Breast epithelium (tissue), 4 donors: ENCODE results near the gene STIL. TPM values are rescaled to one million over a fixed set of nuclear protein-coding genes. Genes with fewer than 3 reads are reported as not detected.
A peak's percentile ranks its signal among the peaks of the same experiment; 100 is the strongest.

ENCODE experiments used
- DNase-seq, 2 donors: peaks; one replicate each; pipeline ENCODE4 v3.0.0-alpha.2; 2019; ENCODE audit warnings: low spot score in 2 of 2
- H3K27ac ChIP-seq, 2 donors: fragments of 200-600 bp; sonication (generic) in 1 of 2; one replicate each; pipeline ENCODE4 v1.5.1; 2016 to 2019; ENCODE audit warnings: mild to moderate bottlenecking in 1 of 2
- H3K27me3 ChIP-seq, 2 donors: fragments of 200-600 bp; sonication (generic) in 1 of 2; one replicate each; pipeline versions ENCODE4 v1.5.1 to v1.6.0; 2017 to 2019; ENCODE audit warnings: control low read depth in 1 of 2, mild to moderate bottlenecking in 1 of 2
- H3K36me3 ChIP-seq: fragments of 200-600 bp; one replicate; pipeline ENCODE4 v1.5.1; 2019
- H3K4me1 ChIP-seq, 2 donors: fragments of 200-600 bp; sonication (generic); one replicate each; pipeline ENCODE4 v1.5.1; 2016 to 2019; ENCODE audit warnings: control low read depth in 1 of 2
- H3K4me3 ChIP-seq, 3 donors: fragments of 200-600 bp; sonication (generic); 1 replicate in 2 of 3; 2 replicates in 1 of 3; pipeline ENCODE4 v1.5.1; 2016 to 2019; ENCODE audit warnings: mild to moderate bottlenecking in 3 of 3, moderate library complexity in 2 of 3
- H3K9me3 ChIP-seq, 2 donors: fragments of 200-600 bp; sonication (generic) in 1 of 2; one replicate each; pipeline ENCODE4 v1.5.1; 2016 to 2019; ENCODE audit warnings: control low read depth in 1 of 2
- POLR2A ChIP-seq: fragments of 450-650 bp; IDR thresholded peaks from one replicate; pipeline ENCODE4 v1.6.1; 2016; ENCODE audit warnings: antibody characterized with exemption, mild to moderate bottlenecking, moderate library complexity
- POLR2AphosphoS5 ChIP-seq, 3 donors: sonication (generic); formaldehyde crosslinking; IDR thresholded peaks; one replicate each; pipeline ENCODE4 v1.6.1; 2017; ENCODE audit warnings: antibody characterized with exemption in 3 of 3
- intact Hi-C: fragments of 100-400 bp; cut with DNase I; formaldehyde crosslinking; loops from one replicate; pipeline ENCODE4 v1.15.1; 2023; ENCODE audit warnings: low total_unique reads
- total RNA-seq, 3 donors: library from RNA; depleted of rRNA; stranded (reverse); fragments of >200 nt; gene quantifications; one replicate each; pipeline ENCODE4 v1.1.0, GENCODE V29; 2016
- TF ChIP-seq, protein P1 (sequence below), 3 donors: fragments of 450-650 bp; IDR thresholded peaks; one replicate each; pipeline ENCODE4 v1.5.1; 2016 to 2017; ENCODE audit warnings: antibody characterized with exemption in 3 of 3, mild to moderate bottlenecking in 3 of 3, moderate library complexity in 3 of 3

Gene STIL
- total RNA-seq, 3 donors from 2014 or later: 2.3 to 4.8 (median 3.2) TPM

- H3K4me1 ChIP-seq: peaks cover 0 to 6% of the 10 kb centered on the region in 2 donors
Observed at GRCh38 chr1:47334765-47335435, 21.0 kb upstream of the STIL start.

DNA sequence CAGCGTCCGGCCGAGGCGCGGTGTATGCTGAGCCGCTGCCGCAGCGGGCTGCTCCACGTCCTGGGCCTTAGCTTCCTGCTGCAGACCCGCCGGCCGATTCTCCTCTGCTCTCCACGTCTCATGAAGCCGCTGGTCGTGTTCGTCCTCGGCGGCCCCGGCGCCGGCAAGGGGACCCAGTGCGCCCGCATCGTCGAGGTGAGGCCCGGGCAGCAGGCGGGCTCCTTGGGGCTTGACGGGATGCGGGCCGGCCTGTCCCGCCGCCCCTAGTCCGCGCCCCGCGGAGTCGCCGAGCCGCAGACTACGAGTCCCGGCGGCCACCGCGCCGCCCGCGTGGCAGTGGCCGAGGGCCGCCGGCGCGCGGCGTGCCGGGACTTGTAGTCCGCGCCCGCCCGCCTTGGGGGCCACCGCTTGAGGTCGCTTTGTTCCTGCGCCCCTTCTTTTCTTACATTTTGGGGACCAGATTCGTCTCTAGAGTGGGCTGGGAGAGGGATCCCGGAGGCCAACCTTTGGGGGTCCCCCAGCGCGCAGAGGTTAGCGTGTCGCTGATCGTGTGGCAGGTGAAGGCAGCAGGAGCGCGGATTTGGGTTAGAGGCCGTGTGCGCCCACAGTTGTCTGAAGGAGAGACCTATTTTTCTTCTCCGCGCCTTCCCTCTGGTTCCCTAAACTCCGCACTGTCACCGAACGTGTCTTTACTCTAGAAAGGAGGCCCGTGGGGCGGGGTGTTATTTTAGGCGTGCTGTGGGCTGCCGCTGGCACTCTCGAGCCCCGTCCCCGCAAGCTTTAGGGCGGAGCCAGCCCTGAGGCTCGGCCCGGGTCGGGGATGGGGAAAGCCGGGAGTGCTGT lies 20.2 kb upstream of the STIL start:
- peaks cover 0 to 6% of the 10 kb centered on the region in 2 donors for H3K4me1 ChIP-seq
- peak overlapping the region; percentile 95 to 98 for H3K27ac ChIP-seq
- no peaks in the 10 kb centered on the region for H3K27me3 ChIP-seq
- DNase-seq: peak; percentile 56 to 59
- peak overlapping the region; percentile 78 to 96 (median 79) for H3K4me3 ChIP-seq
- intact Hi-C loops: no loop called here
- H3K36me3 ChIP-seq: no peaks in the 10 kb centered on the region
- TF ChIP-seq, protein P1, sequence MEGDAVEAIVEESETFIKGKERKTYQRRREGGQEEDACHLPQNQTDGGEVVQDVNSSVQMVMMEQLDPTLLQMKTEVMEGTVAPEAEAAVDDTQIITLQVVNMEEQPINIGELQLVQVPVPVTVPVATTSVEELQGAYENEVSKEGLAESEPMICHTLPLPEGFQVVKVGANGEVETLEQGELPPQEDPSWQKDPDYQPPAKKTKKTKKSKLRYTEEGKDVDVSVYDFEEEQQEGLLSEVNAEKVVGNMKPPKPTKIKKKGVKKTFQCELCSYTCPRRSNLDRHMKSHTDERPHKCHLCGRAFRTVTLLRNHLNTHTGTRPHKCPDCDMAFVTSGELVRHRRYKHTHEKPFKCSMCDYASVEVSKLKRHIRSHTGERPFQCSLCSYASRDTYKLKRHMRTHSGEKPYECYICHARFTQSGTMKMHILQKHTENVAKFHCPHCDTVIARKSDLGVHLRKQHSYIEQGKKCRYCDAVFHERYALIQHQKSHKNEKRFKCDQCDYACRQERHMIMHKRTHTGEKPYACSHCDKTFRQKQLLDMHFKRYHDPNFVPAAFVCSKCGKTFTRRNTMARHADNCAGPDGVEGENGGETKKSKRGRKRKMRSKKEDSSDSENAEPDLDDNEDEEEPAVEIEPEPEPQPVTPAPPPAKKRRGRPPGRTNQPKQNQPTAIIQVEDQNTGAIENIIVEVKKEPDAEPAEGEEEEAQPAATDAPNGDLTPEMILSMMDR (IDR thresholded peaks at IDR 0.05): peak in 1 of 3 donors; percentile 29
- no peak for TF ChIP-seq POLR2A
- no peaks in the 10 kb centered on the region for H3K9me3 ChIP-seq

More at GRCh38 chr1:47334765-47335435, 21.0 kb upstream of the STIL start:
- intact Hi-C loops: no loop called here
- DNase-seq: no peak
- H3K27me3 ChIP-seq: no peaks in the 10 kb centered on the region
- peak overlapping the region; percentile 95 to 98 for H3K27ac ChIP-seq
- peak overlapping the region; percentile 78 to 96 (median 79) for H3K4me3 ChIP-seq
- no peaks in the 10 kb centered on the region for H3K36me3 ChIP-seq
- H3K9me3 ChIP-seq: no peaks in the 10 kb centered on the region
- TF ChIP-seq POLR2AphosphoS5 (IDR thresholded peaks at IDR 0.05): no peak
- TF ChIP-seq POLR2A: no peak
- TF ChIP-seq, protein P1 (IDR thresholded peaks at IDR 0.05): no peak

DNA sequence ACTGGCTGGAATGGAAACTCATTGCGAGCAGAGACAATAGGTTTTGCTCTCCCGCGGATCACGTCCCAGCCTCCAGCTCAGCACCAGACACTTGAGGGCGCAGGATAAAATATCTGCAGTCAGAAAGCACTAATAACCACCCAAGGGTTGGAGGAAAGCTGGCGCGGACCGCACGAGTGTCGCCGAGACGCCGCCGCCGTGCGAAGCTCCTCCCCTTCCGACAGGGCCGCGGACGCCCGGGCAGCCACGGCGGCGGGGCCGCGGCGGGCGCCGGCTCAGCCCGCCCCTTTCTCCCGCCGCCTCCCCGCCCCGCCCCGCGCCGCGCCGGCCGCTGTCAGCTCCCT lies 19.6 kb upstream of the STIL start, which contains the start of gene CMPK1:
TSS of gene CMPK1 (plus strand) at position 213 of the 344 bp plus-strand sequence. CDS start 156 bp downstream, outside the sequence.
- Histone ChIP-seq H3K27me3 (no peaks in the 10 kb centered on the region), H3K27ac (peak within 1 kb of the TSS; percentile 95 to 98), H3K36me3 (no peaks in the 10 kb centered on the region), H3K4me1 (peaks cover 0 to 6% of the 10 kb centered on the region in 2 donors), H3K4me3 (peak within 1 kb of the TSS; percentile 78 to 96 (median 79)), H3K9me3 (no peaks in the 10 kb centered on the region)
- intact Hi-C loops: no loop called here
- TF ChIP-seq POLR2AphosphoS5 (IDR thresholded peaks at IDR 0.05) (peak in 1 of 3 donors; percentile 55), POLR2A (no peak)
- TF ChIP-seq, protein P1 (IDR thresholded peaks at IDR 0.05): no peak
- DNase-seq: peak; percentile 62 to 70

DNA sequence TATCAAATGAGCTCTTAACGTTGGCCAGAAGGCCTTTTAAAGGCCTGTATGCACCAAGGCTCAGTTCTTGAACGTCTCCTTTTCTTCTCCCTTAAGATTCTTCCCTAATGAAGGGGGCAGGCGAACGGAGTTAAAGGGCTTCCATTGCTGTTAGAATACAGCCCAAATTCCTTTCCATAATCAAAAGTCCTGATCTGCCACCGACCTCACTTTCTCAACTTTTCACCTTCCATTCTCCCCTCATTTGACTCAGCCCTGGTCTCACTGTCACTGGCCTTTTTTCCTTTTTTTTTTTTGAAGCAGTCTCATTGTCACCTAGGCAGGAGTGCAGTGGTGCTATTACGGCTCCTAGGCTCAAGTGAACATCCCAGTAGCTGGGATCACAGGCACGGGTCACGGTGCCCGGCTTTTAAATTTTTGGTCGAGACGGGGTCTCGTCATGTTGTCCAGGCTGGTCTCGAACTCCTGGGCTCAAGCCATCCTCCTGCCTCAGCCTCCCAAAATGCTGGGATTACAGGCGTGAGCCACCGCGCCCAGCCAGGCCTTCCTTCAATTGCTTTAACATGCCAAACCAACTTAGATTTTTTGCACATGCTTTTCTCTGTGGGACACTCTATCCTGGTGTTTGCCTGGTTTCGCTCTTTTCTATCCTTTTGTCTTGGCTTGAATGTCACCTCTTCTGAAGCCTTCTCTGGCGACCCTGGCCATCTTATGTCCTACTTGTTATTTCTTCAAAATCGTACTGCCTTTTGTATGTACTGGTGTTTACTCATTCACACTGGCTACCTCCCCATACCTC lies 19.0 kb upstream of the STIL start:
- Histone ChIP-seq H3K27me3 (no peaks in the 10 kb centered on the region), H3K9me3 (no peaks in the 10 kb centered on the region), H3K27ac (peak overlapping the region; percentile 95 to 98), H3K36me3 (no peaks in the 10 kb centered on the region), H3K4me3 (peak overlapping the region; percentile 78 to 96 (median 79)), H3K4me1 (peaks cover 0 to 6% of the 10 kb centered on the region in 2 donors)
- DNase-seq: no peak
- TF ChIP-seq, protein P1 (IDR thresholded peaks at IDR 0.05): no peak
- no peak for TF ChIP-seq POLR2AphosphoS5 (IDR thresholded peaks at IDR 0.05)
- TF ChIP-seq POLR2A: no peak
- intact Hi-C loops: no loop called here
